Right lobe of liver (tissue), 6 donors: ENCODE measurements around the gene EML4. TPM values are rescaled to one million over a fixed set of nuclear protein-coding genes. Genes with fewer than 3 reads are reported as not detected.
A peak's percentile ranks its signal among the peaks of the same experiment; 100 is the strongest.

Source experiments
- ATAC-seq, 4 donors: fragments of 200-7000 bp; cut with Tn5 transposase; one replicate each; pipeline ENCODE4 v1.9.1; 2020; ENCODE audit warnings: mild to moderate bottlenecking in 4 of 4, moderate library complexity in 4 of 4
- DNase-seq, 3 donors: peaks; one replicate each; pipeline ENCODE4 v3.0.0-alpha.2; 2020
- H3K27ac ChIP-seq, 3 donors: fragments of 200-600 bp; one replicate each; pipeline ENCODE4 v1.8.0; 2022
- H3K27me3 ChIP-seq, 2 donors: fragments of 200-600 bp; one replicate each; pipeline ENCODE4 v1.8.0; 2022
- H3K36me3 ChIP-seq, 4 donors: fragments of 200-600 bp; sonication (generic) in 1 of 4; one replicate each; pipeline versions ENCODE4 v1.5.1 to v1.8.0; 2017 to 2022; ENCODE audit warnings: control low read depth in 1 of 4
- H3K4me1 ChIP-seq, 4 donors: fragments of 200-600 bp; sonication (generic) in 1 of 4; one replicate each; pipeline versions ENCODE4 v1.5.1 to v1.8.0; 2017 to 2022; ENCODE audit warnings: control low read depth in 1 of 4
- H3K4me3 ChIP-seq, 3 donors: fragments of 200-600 bp; one replicate each; pipeline ENCODE4 v1.8.0; 2022
- H3K9me3 ChIP-seq, 4 donors: fragments of 200-600 bp; sonication (generic) in 1 of 4; one replicate each; pipeline versions ENCODE4 v1.5.1 to v1.8.0; 2017 to 2022; ENCODE audit warnings: control low read depth in 1 of 4
- POLR2A ChIP-seq: fragments of 450-650 bp; IDR thresholded peaks from one replicate; pipeline ENCODE4 v1.6.1; 2017; ENCODE audit warnings: antibody characterized with exemption, mild to moderate bottlenecking
- WGBS: methylation state at CpG from one replicate; pipeline ENCODE4 v1.1.6; 2018; ENCODE audit warnings: low coverage, low lambda C conversion rate; ENCODE audit not compliant: insufficient coverage; ENCODE audit errors: missing lambda C conversion rate; 5-methylcytosine and 5-hydroxymethylcytosine counted together
- intact Hi-C, 2 donors: fragments of 100-400 bp; cut with DNase I; formaldehyde crosslinking; loops; one replicate each; pipeline versions ENCODE4 v1.11.2 to v1.14.1; 2022
- long read RNA-seq: library from polyadenylated mRNA; unstranded; transcript quantifications from one replicate; pipeline ENCODE4 v2.0.0, GENCODE V29; 2019
- total RNA-seq, 6 experiments: library from RNA; depleted of rRNA in 2 of 6; stranded (reverse); fragments of >200 nt in 2 of 6; fragmentation: NEBNext Ultra II Directional in 3 of 6; extraction: Animal tissue kit (Norgen Biotek cat#: 25700) in 3 of 6; gene quantifications; one replicate each; pipeline versions ENCODE4 v1.1.0 to v1.2.4, GENCODE V29; 2016 to 2023
- TF ChIP-seq, protein P1 (sequence below), 4 donors: fragments of 200-600 bp in 3 of 4; fragments of 450-650 bp in 1 of 4; IDR thresholded peaks; one replicate each; pipeline versions ENCODE4 v1.5.1 to v1.8.0; 2016 to 2022; ENCODE audit warnings: antibody characterized with exemption in 4 of 4, mild to moderate bottlenecking in 2 of 4
- donor health status: DM: no; HTN: yes; CAD: no.
- donor health status: DM: no; HTN: no; CAD: no.
- donor health status: DM: no; HTN: no; CAD: no.
- donor health status: DM: no; HTN: yes; CAD: no.
- donor health status: DM: no; HTN: yes; CAD: no.

EML4 gene, protein sequence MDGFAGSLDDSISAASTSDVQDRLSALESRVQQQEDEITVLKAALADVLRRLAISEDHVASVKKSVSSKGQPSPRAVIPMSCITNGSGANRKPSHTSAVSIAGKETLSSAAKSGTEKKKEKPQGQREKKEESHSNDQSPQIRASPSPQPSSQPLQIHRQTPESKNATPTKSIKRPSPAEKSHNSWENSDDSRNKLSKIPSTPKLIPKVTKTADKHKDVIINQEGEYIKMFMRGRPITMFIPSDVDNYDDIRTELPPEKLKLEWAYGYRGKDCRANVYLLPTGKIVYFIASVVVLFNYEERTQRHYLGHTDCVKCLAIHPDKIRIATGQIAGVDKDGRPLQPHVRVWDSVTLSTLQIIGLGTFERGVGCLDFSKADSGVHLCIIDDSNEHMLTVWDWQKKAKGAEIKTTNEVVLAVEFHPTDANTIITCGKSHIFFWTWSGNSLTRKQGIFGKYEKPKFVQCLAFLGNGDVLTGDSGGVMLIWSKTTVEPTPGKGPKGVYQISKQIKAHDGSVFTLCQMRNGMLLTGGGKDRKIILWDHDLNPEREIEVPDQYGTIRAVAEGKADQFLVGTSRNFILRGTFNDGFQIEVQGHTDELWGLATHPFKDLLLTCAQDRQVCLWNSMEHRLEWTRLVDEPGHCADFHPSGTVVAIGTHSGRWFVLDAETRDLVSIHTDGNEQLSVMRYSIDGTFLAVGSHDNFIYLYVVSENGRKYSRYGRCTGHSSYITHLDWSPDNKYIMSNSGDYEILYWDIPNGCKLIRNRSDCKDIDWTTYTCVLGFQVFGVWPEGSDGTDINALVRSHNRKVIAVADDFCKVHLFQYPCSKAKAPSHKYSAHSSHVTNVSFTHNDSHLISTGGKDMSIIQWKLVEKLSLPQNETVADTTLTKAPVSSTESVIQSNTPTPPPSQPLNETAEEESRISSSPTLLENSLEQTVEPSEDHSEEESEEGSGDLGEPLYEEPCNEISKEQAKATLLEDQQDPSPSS
- total RNA-seq: 10 to 100 TPM; 28.3 to 55.7 (median 36.7) TPM
- long read RNA-seq, partial matches to known transcripts: 9 of 10 reads
- long read RNA-seq, other reads (novel, unspliced or antisense): 0 of 10 reads

DNA sequence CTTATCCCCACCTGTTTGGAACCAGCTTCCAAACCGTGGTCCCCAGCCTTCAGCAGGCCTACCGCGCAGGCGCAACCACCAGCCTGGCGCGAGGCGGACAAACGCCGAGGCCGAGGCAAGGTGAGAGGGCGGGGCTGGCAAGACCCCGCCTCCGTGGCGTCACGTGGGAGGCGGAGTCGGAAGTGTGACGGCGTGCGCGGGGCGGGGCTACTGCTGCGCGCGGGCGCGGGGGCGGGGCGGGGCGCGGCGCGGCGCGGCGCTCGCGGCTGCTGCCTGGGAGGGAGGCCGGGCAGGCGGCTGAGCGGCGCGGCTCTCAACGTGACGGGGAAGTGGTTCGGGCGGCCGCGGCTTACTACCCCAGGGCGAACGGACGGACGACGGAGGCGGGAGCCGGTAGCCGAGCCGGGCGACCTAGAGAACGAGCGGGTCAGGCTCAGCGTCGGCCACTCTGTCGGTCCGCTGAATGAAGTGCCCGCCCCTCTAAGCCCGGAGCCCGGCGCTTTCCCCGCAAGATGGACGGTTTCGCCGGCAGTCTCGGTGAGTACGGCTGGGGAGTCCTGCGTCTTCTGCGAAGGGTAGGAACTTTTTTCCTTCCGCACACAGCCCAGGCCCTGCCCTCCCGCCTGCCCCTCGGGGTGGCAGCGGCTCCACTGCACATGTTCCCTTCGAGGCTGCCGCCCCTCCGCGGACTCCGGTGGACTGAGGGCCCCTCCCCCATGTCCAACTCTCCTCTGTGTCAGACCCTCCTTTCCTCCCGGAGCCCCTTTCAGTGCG lies at the start of gene EML4:
EML4 (plus strand) TSS at position 254 of the 774 bp plus-strand sequence; CDS start at position 513, 259 bp downstream.
- Histone ChIP-seq H3K9me3 (no peaks in the 10 kb centered on the region), H3K27me3 (no peaks in the 10 kb centered on the region), H3K4me3 (peak within 1 kb of the TSS; percentile 83 to 89 (median 87)), H3K36me3 (no peaks in the 10 kb centered on the region), H3K27ac (peak within 1 kb of the TSS; percentile 90 to 96 (median 92)), H3K4me1 (peaks cover 0 to 31% (median 4%) of the 10 kb centered on the region in 4 donors)
- intact Hi-C loops: no loop called here
- peak; percentile 94 for TF ChIP-seq POLR2A
- TF ChIP-seq, protein P1, sequence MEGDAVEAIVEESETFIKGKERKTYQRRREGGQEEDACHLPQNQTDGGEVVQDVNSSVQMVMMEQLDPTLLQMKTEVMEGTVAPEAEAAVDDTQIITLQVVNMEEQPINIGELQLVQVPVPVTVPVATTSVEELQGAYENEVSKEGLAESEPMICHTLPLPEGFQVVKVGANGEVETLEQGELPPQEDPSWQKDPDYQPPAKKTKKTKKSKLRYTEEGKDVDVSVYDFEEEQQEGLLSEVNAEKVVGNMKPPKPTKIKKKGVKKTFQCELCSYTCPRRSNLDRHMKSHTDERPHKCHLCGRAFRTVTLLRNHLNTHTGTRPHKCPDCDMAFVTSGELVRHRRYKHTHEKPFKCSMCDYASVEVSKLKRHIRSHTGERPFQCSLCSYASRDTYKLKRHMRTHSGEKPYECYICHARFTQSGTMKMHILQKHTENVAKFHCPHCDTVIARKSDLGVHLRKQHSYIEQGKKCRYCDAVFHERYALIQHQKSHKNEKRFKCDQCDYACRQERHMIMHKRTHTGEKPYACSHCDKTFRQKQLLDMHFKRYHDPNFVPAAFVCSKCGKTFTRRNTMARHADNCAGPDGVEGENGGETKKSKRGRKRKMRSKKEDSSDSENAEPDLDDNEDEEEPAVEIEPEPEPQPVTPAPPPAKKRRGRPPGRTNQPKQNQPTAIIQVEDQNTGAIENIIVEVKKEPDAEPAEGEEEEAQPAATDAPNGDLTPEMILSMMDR (IDR thresholded peaks at IDR 0.05): no peak
- DNase-seq (peak; percentile 94 to 96 (median 95)), ATAC-seq (peak; percentile 90 to 97 (median 94))
- 0% methylated on average over 17 of the region's 88 CpGs for WGBS

DNA sequence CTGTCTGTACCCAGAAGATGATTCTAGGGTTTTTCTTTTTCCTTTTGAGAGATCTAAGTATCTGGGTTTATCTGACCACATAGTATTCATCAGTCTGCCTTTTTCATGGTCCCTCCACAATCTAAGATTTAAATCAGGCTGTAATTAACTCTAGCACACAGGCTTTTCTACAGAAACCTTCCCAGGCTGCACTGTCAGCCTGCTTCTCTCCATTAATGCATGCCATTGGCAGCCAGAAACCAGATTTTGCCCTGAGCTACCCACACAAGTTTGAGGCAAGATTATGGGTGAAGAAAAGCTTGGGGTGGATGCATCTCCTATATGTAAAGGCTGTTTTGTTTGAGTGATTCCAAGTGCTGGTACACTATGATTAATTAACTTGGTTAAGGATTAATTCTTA lies 45.7 kb upstream of the EML4 start:
- Histone ChIP-seq H3K27ac (no peak overlapping the region), H3K4me1 (peaks cover 0 to 7% (median 1%) of the 10 kb centered on the region in 4 donors), H3K27me3 (no peaks in the 10 kb centered on the region), H3K9me3 (no peaks in the 10 kb centered on the region), H3K4me3 (no peak overlapping the region), H3K36me3 (no peaks in the 10 kb centered on the region)
- TF ChIP-seq, protein P1 (IDR thresholded peaks at IDR 0.05): no peak
- no peak for TF ChIP-seq POLR2A
- no peak for ATAC-seq
- DNase-seq: no peak
- intact Hi-C loops: no loop called here

DNA sequence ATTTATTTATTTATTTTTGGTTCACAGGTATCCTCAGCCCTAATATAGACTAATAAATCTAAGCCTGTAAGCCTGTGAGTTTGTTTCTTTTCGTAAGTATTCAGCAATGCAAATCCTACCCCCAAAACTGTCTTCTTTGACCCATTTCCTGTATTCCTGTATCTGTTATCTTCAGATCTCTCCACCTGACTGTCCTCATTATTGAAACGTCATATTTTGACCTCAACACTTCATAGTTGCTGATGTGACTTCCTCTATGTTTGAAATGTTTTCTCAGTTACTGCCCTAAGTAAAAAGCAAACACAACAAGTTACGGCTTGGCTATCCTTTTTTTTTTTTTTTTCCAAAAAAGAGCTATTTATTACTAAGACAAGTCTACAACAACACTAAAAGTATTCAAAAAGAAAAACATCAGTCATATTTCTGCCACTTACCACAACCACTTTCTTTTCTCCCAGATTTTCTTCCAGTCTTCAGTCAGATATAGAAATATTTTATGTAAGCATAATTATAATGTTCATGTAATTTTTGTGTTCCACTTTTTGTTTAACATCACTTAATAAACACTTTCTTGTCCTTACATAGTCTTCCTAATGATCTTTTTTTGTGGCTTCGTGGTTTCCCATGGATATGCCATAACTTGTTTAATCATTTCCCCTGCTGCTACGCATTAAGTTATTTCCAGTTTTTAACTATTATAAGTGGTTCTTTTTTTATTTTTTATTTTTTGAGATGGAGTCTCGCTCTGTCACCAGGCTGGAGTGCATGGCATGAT lies 45.0 kb upstream of the EML4 start:
- Histone ChIP-seq H3K27me3 (no peaks in the 10 kb centered on the region), H3K9me3 (no peaks in the 10 kb centered on the region), H3K4me1 (peaks cover 0 to 5% (median 0%) of the 10 kb centered on the region in 4 donors), H3K36me3 (no peaks in the 10 kb centered on the region), H3K27ac (no peak overlapping the region), H3K4me3 (no peak overlapping the region)
- DNase-seq: no peak
- ATAC-seq: peak in 3 of 4 donors; percentile 26 to 44 (median 26)
- TF ChIP-seq POLR2A: no peak
- TF ChIP-seq, protein P1 (IDR thresholded peaks at IDR 0.05): no peak
- WGBS: 45% methylated on average over 6 of the region's 6 CpGs
- intact Hi-C loops: no loop called here
